Measurements from ENCODE around the gene TMEM232. TPM values are rescaled to one million over a fixed set of nuclear protein-coding genes. Genes with fewer than 3 reads are reported as not detected.

TMEM232 gene
- total RNA-seq, 1 donor from 2014 or later, result not detected

- intact Hi-C loops (cut with DNase I), result no loop called here
- no peak for TF ChIP-seq CTCF (IDR thresholded peaks at IDR 0.05)
- DNase-seq (ENCODE audit: low spot score in 2 of 2), result no peak
- Histone ChIP-seq H3K9me3 (no peaks in the 10 kb centered on the region), H3K27ac (no peak overlapping the region), H3K36me3 (no peaks in the 10 kb centered on the region), H3K4me3 (no peak overlapping the region), H3K4me1 (no peaks in the 10 kb centered on the region), H3K27me3 (no peaks in the 10 kb centered on the region)
Measured at GRCh38 chr5:110510146-110510545, 216.3 kb downstream of the TMEM232 start.

- H3K27ac ChIP-seq, result no peak overlapping the region
- H3K4me3 ChIP-seq, result no peak overlapping the region
- TF ChIP-seq CTCF (IDR thresholded peaks at IDR 0.05), result no peak
- no peaks in the 10 kb centered on the region for H3K27me3 ChIP-seq
- H3K4me1 ChIP-seq, result no peaks in the 10 kb centered on the region
- DNase-seq (ENCODE audit: low spot score in 2 of 2), result no peak
- intact Hi-C loops (cut with DNase I), result no loop called here
- no peaks in the 10 kb centered on the region for H3K9me3 ChIP-seq
- H3K36me3 ChIP-seq, result no peaks in the 10 kb centered on the region
Measured at GRCh38 chr5:110507972-110508371, 218.5 kb downstream of the TMEM232 start.

GRCh38 chr5:110506378-110506777, 220.1 kb downstream of the TMEM232 start:
- intact Hi-C loops (cut with DNase I), result no loop called here
- H3K27me3 ChIP-seq, result no peaks in the 10 kb centered on the region
- no peak overlapping the region for H3K27ac ChIP-seq
- no peaks in the 10 kb centered on the region for H3K4me1 ChIP-seq
- no peaks in the 10 kb centered on the region for H3K36me3 ChIP-seq
- H3K4me3 ChIP-seq, result no peak overlapping the region
- no peak for TF ChIP-seq CTCF (IDR thresholded peaks at IDR 0.05)
- no peaks in the 10 kb centered on the region for H3K9me3 ChIP-seq
- DNase-seq (ENCODE audit: low spot score in 2 of 2), result no peak

- H3K27ac ChIP-seq, result no peak overlapping the region
- no peaks in the 10 kb centered on the region for H3K4me1 ChIP-seq
- H3K27me3 ChIP-seq, result no peaks in the 10 kb centered on the region
- H3K36me3 ChIP-seq, result no peaks in the 10 kb centered on the region
- no peak for DNase-seq (ENCODE audit: low spot score in 2 of 2)
- intact Hi-C loops (cut with DNase I), result loop anchor here (10.0 kb wide), 1 partner anchor 801 kb away; no protein-coding TSS in a partner anchor
- H3K4me3 ChIP-seq, result no peak overlapping the region
- peak in 1 of 3 experiments; percentile 21 for TF ChIP-seq CTCF (IDR thresholded peaks at IDR 0.05)
- H3K9me3 ChIP-seq, result no peaks in the 10 kb centered on the region
Measured at GRCh38 chr5:110496276-110496675, 230.2 kb downstream of the TMEM232 start.

GRCh38 chr5:110492446-110492845, 234.0 kb downstream of the TMEM232 start:
- DNase-seq (ENCODE audit: low spot score in 2 of 2), result no peak
- TF ChIP-seq CTCF (IDR thresholded peaks at IDR 0.05), result no peak
- Histone ChIP-seq H3K36me3 (no peaks in the 10 kb centered on the region), H3K9me3 (no peaks in the 10 kb centered on the region), H3K27ac (no peak overlapping the region), H3K4me3 (no peak overlapping the region), H3K27me3 (no peaks in the 10 kb centered on the region), H3K4me1 (no peaks in the 10 kb centered on the region)
- intact Hi-C loops (cut with DNase I), result loop anchor here (10.0 kb wide), 1 partner anchor 798 kb away; no protein-coding TSS in a partner anchor

GRCh38 chr5:110478895-110479294, 247.6 kb downstream of the TMEM232 start:
- Histone ChIP-seq H3K27me3 (no peaks in the 10 kb centered on the region), H3K4me1 (peaks cover 0 to 11% of the 10 kb centered on the region in 2 donors), H3K36me3 (no peaks in the 10 kb centered on the region), H3K27ac (no peak overlapping the region), H3K9me3 (peaks cover 6 to 23% of the 10 kb centered on the region in 2 donors), H3K4me3 (no peak overlapping the region)
- intact Hi-C loops (cut with DNase I), result no loop called here
- DNase-seq (ENCODE audit: low spot score in 2 of 2), result no peak
- TF ChIP-seq CTCF (IDR thresholded peaks at IDR 0.05), result no peak

All from ascending aorta (tissue), 2 donors.